Suprapubic skin (tissue), 3 donors: ENCODE data around the gene SPATA32.

ENCODE experiments used
- POLR2AphosphoS5 ChIP-seq, 3 donors: sonication (generic); formaldehyde crosslinking; IDR thresholded peaks; one replicate each; pipeline ENCODE4 v1.6.1; 2017; ENCODE audit warnings: antibody characterized with exemption in 3 of 3
- TF ChIP-seq, protein P1 (sequence below), 2 donors: fragments of 200-600 bp in 1 of 2; fragments of 450-650 bp in 1 of 2; sonication (generic) in 1 of 2; IDR thresholded peaks; one replicate each; pipeline ENCODE4 v1.5.1; 2016 to 2019; ENCODE audit warnings: antibody characterized with exemption in 2 of 2, mild to moderate bottlenecking in 1 of 2, moderate library complexity in 1 of 2

DNA sequence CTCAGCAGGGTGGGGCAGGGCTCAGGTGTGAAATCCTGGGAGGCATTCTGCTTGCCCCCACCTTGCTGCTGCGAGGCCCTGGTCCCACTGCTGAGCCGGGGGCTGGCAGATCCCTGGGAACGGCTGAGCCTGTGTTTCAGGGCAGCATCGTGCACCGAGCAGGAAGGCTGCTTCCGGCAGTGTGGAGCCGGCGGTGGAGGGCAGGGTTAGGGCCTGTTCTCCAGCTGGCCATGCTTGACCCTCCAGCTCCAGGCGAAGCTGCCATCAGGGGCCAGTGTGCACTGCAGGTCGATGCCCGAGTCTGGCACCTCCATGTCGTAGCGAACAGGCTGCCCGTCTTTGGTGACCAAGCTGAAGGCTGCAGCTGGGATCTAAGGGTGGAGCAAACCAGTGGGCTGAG lies 2.5 kb upstream of the SPATA32 start:
- TF ChIP-seq, protein P1, sequence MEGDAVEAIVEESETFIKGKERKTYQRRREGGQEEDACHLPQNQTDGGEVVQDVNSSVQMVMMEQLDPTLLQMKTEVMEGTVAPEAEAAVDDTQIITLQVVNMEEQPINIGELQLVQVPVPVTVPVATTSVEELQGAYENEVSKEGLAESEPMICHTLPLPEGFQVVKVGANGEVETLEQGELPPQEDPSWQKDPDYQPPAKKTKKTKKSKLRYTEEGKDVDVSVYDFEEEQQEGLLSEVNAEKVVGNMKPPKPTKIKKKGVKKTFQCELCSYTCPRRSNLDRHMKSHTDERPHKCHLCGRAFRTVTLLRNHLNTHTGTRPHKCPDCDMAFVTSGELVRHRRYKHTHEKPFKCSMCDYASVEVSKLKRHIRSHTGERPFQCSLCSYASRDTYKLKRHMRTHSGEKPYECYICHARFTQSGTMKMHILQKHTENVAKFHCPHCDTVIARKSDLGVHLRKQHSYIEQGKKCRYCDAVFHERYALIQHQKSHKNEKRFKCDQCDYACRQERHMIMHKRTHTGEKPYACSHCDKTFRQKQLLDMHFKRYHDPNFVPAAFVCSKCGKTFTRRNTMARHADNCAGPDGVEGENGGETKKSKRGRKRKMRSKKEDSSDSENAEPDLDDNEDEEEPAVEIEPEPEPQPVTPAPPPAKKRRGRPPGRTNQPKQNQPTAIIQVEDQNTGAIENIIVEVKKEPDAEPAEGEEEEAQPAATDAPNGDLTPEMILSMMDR (IDR thresholded peaks at IDR 0.05): no peak
- no peak for TF ChIP-seq POLR2AphosphoS5 (IDR thresholded peaks at IDR 0.05)
